K562 (cell line): ENCODE data around the gene VEGFA. TPM values are rescaled to one million over a fixed set of nuclear protein-coding genes. Genes with fewer than 3 reads are reported as not detected.

Experiments
- ATAC-seq: fragments of 200-7000 bp; cut with Tn5 transposase; 3 replicates; pipeline ENCODE4 v1.9.1; 2020; ENCODE audit warnings: moderate library complexity
- BruUV-seq: library from RNA; stranded (reverse); fragments of 400-500 nt; replicated peaks from 2 replicates; lab custom pipeline; 2021; lab: Mats Ljungman, UMichigan
- CTCF ChIA-PET: fragments of 300-600 bp; formaldehyde crosslinking; extraction: SDS; loops from one replicate; lab custom pipeline; 2021; ENCODE audit warnings: low intra/inter-chr PET ratio; lab: Yijun Ruan, JAX
- POLR2A ChIA-PET: fragments of 300-600, 350-650 bp; sonication (Branson Sonifier 250); formaldehyde crosslinking; extraction: SDS; loops from one replicate; lab custom pipeline; 2021; ENCODE audit warnings: antibody characterized with exemption, inconsistent platforms; lab: Yijun Ruan, JAX
- DNase-seq, 4 experiments: peaks; one replicate each; pipeline versions ENCODE4 v3.0.0 to v3.0.0-alpha.2; 2011 to 2018; ENCODE audit warnings: low spot score in 3 of 4, mixed read lengths in 3 of 4; ENCODE audit errors: extremely low read depth in 1 of 4
- FAIRE-seq: peaks from 2 replicates; lab custom pipeline; 2011; peaks lifted over from hg19 to GRCh38; lab: Jason Lieb, UNC
- H2AFZ ChIP-seq: 2 replicates; pipeline ENCODE4 v1.6.0; 2011; ENCODE audit warnings: low read depth, low read length, control low read depth, inconsistent platforms
- H3K27ac ChIP-seq: fragments of 200-600 bp; 3 replicates; pipeline ENCODE4 v1.8.0; 2011; ENCODE audit warnings: low read depth, mild to moderate bottlenecking, control low read depth, inconsistent platforms, low read length, moderate library complexity, mixed read lengths; ENCODE audit errors: extremely low read depth
- H3K27me3 ChIP-seq, 2 experiments: fragments of 300-600 bp in 1 of 2; 2 replicates in 1 of 2; 3 replicates in 1 of 2; pipeline versions ENCODE4 v1.6.0 to v1.8.0; 2011; ENCODE audit warnings: inconsistent platforms in 2 of 2, low read length in 2 of 2, mild to moderate bottlenecking in 1 of 2, mixed read lengths in 1 of 2, moderate library complexity in 1 of 2; ENCODE audit not compliant: control insufficient read depth in 2 of 2, insufficient read depth in 2 of 2
- H3K36me3 ChIP-seq: fragments of 300-600 bp; 3 replicates; pipeline ENCODE4 v1.8.0; 2011; ENCODE audit warnings: mild to moderate bottlenecking, low read length, inconsistent platforms; ENCODE audit not compliant: control insufficient read depth, insufficient read depth
- H3K4me1 ChIP-seq, 2 experiments: fragments of 200-600 bp in 1 of 2; replicated peaks in 1 of 2; 2 replicates in 1 of 2; 3 replicates in 1 of 2; pipeline versions ENCODE4 v1.5.1 to v1.8.0; 2011; ENCODE audit warnings: inconsistent platforms in 2 of 2, low read length in 2 of 2, mild to moderate bottlenecking in 1 of 2, mixed read lengths in 1 of 2, moderate library complexity in 1 of 2; ENCODE audit not compliant: control insufficient read depth in 2 of 2, insufficient read depth in 2 of 2
- H3K4me2 ChIP-seq: 2 replicates; pipeline ENCODE4 v1.6.1; 2011; ENCODE audit warnings: low read length, control low read depth, inconsistent platforms, mixed read lengths; ENCODE audit not compliant: insufficient read depth
- H3K4me3 ChIP-seq: fragments of 200-600 bp; sonication (generic), shearing (Covaris generic); 2 replicates; pipeline ENCODE4 v1.5.1; 2016; ENCODE audit warnings: control low read depth, inconsistent platforms
- H3K79me2 ChIP-seq: fragments of 200-600 bp; 3 replicates; pipeline ENCODE4 v1.8.0; 2011; ENCODE audit warnings: low read length, inconsistent platforms; ENCODE audit not compliant: control insufficient read depth, insufficient read depth
- H3K9ac ChIP-seq, 2 experiments: 2 replicates each; pipeline versions ENCODE4 v1.6.0 to v1.6.1; 2011; ENCODE audit warnings: low read depth in 2 of 2, low read length in 2 of 2, control low read depth in 1 of 2, inconsistent platforms in 1 of 2, mild to moderate bottlenecking in 1 of 2, mixed read lengths in 1 of 2; ENCODE audit not compliant: insufficient read depth in 1 of 2
- H3K9me1 ChIP-seq: one replicate; pipeline ENCODE4 v1.6.0; 2011; ENCODE audit warnings: inconsistent platforms, mild to moderate bottlenecking, low read length, moderate library complexity; ENCODE audit not compliant: control insufficient read depth, insufficient read depth
- H3K9me3 ChIP-seq: replicated peaks from 2 replicates; pipeline ENCODE4 v1.5.1; 2011; ENCODE audit warnings: low read depth, low read length, inconsistent platforms; ENCODE audit not compliant: control insufficient read depth, insufficient read depth
- H4K20me1 ChIP-seq: replicated peaks from 2 replicates; pipeline ENCODE4 v1.6.1; 2011; ENCODE audit warnings: low read length, inconsistent platforms, mixed read lengths; ENCODE audit not compliant: control insufficient read depth, insufficient read depth
- EZH2 ChIP-seq: IDR thresholded peaks from 2 replicates; pipeline ENCODE4 v1.6.1; 2012; ENCODE audit warnings: low read depth, mild to moderate bottlenecking, inconsistent platforms, low read length, borderline replicate concordance
- TAL1 ChIP-seq: fragments of 450-650 bp; IDR thresholded peaks from 2 replicates; pipeline ENCODE4 v1.6.1; 2016; ENCODE audit warnings: mild to moderate bottlenecking
- UBTF ChIP-seq, 2 experiments: IDR thresholded peaks; 2 replicates each; pipeline ENCODE4 v1.6.1; 2012; ENCODE audit warnings: improper control_type of control experiment in 2 of 2, low read depth in 2 of 2, low read length in 2 of 2, borderline replicate concordance in 1 of 2
- WGBS: fragments of 100-300 bp; shearing (Covaris generic); methylation state at CpG from one replicate; pipeline ENCODE4 v1.1.6; 2016; ENCODE audit warnings: low coverage, mixed read lengths; ENCODE audit not compliant: insufficient coverage; ENCODE audit errors: missing lambda C conversion rate; 5-methylcytosine and 5-hydroxymethylcytosine counted together
- in situ Hi-C: fragments of 300-500 bp; cut with MboI; formaldehyde crosslinking; loops from 4 replicates; pipeline ENCODE4 v1.15.0; 2018; ENCODE audit warnings: inconsistent platforms, mixed read lengths
- intact Hi-C: fragments of 100-400 bp; cut with micrococcal nuclease; formaldehyde crosslinking; loops from 2 replicates; pipeline ENCODE4 v1.14.2; 2022
- polyA plus RNA-seq, 8 experiments: library from polyadenylated mRNA; depleted of rRNA in 4 of 8; stranded (reverse) in 5 of 8; unstranded in 3 of 8; fragments of >200 nt; fragmentation: Nextera tagmentation in 2 of 8; fragmentation: Illumina TruSeq in 1 of 8; extraction: Ambion mirVana in 2 of 8; extraction: Trizol in 1 of 8; gene quantifications; 2 replicates each; pipeline versions ENCODE4 v1.2.1 to v1.2.3, GENCODE V29; 2011 to 2014; ENCODE audit warnings: inconsistent platforms in 1 of 8, missing spikeins in 1 of 8
- total RNA-seq, 7 experiments: library from RNA; depleted of rRNA in 6 of 7; stranded (reverse); fragments of >200 nt in 6 of 7; fragmentation: Illumina TruSeq in 2 of 7; extraction: Trizol in 2 of 7; gene quantifications; 2 replicates each; pipeline versions ENCODE4 v1.2.1 to v1.2.3, GENCODE V29; 2011 to 2021; ENCODE audit warnings: low replicate concordance in 1 of 7

Gene VEGFA
- total and polyA plus RNA-seq, 9 of the 15 experiments (the other 6 are each of a cell fraction or from before 2014, with no cell fraction given) = 14.0 to 271 (median 124) TPM

GRCh38 chr6:43824703-43825064, 54.7 kb downstream of the VEGFA start:
- ChIA-PET CTCF (no interaction called here), POLR2A (interaction anchor here (0.5 to 2.0 kb wide), 10 partner anchors 11 to 1858 kb away, joined by 3 to 7 read pairs (median 4); no protein-coding TSS in a partner anchor)
- ATAC-seq (no peak), DNase-seq (no peak), FAIRE-seq (no peak)
- Histone ChIP-seq H3K27me3 (peaks cover 0 to 4% of the 10 kb centered on the region in 2 experiments; a peak in 2 of 5 replicates), H4K20me1 (no peaks in the 10 kb centered on the region), H3K9ac (no peak overlapping the region; a peak in 1 of 4 replicates), H3K27ac (no peak overlapping the region), H3K4me3 (no peak overlapping the region), H3K79me2 (no peaks in the 10 kb centered on the region), H3K4me1 (peaks cover 15 to 17% of the 10 kb centered on the region in 2 experiments), H3K9me3 (no peaks in the 10 kb centered on the region), H2AFZ (peak overlapping the region; percentile 29; the same call in 1 of the 2 replicates), H3K9me1 (no peaks in the 10 kb centered on the region), H3K4me2 (no peak overlapping the region), H3K36me3 (no peaks in the 10 kb centered on the region)
- intact Hi-C loops (no loop called here), in situ Hi-C loops (no loop called here)
- 16% methylated on average over 2 of the region's 2 CpGs for WGBS
- TF ChIP-seq UBTF (IDR thresholded peaks at IDR 0.05; ENCODE audit: borderline replicate concordance in 1 of 2, low read depth in 2 of 2, low read length in 2 of 2) = 0 out of 4 replicates have a peak, but pooled peaks of 1 of the 2 experiments have one; percentile 1
- TF ChIP-seq TAL1 = no peak
- TF ChIP-seq EZH2 = no peak
- no TSS peak for BruUV-seq
